Aorta (tissue), 5 donors: ENCODE data around the gene RNF144B. TPM values are rescaled to one million over a fixed set of nuclear protein-coding genes. Genes with fewer than 3 reads are reported as not detected.
"Not testable (repeated sequence)": the region's sequence is repeated elsewhere in the genome, so short reads cannot be mapped to it uniquely, and the experiment has no call there.

Experiments used
- ATAC-seq: fragments of 200-7000 bp; cut with Tn5 transposase; one replicate; pipeline ENCODE4 v1.9.1; 2022; ENCODE audit warnings: moderate library complexity; ENCODE audit not compliant: low FRiP score
- DNase-seq, 2 donors: peaks; one replicate each; pipeline ENCODE4 v3.0.0-alpha.2; 2020
- H3K27ac ChIP-seq, 2 donors: one replicate each; pipeline ENCODE4 v1.5.1; 2013; ENCODE audit warnings: low read length in 2 of 2, mild to moderate bottlenecking in 2 of 2, moderate library complexity in 2 of 2, control low read depth in 1 of 2, inconsistent platforms in 1 of 2, low read depth in 1 of 2
- H3K27me3 ChIP-seq, 2 donors: one replicate each; pipeline ENCODE4 v1.6.1; 2013; ENCODE audit warnings: control low read depth in 1 of 2, low read length in 1 of 2, mild to moderate bottlenecking in 1 of 2, moderate library complexity in 1 of 2; ENCODE audit not compliant: insufficient read depth in 2 of 2, control insufficient read depth in 1 of 2
- H3K36me3 ChIP-seq, 2 donors: one replicate each; pipeline ENCODE4 v1.6.1; 2013; ENCODE audit warnings: control low read depth in 1 of 2, low read length in 1 of 2, mild to moderate bottlenecking in 1 of 2; ENCODE audit not compliant: insufficient read depth in 2 of 2, control insufficient read depth in 1 of 2
- H3K4me1 ChIP-seq, 2 donors: one replicate each; pipeline ENCODE4 v1.6.1; 2013; ENCODE audit warnings: low read length in 2 of 2, control low read depth in 1 of 2, mild to moderate bottlenecking in 1 of 2, moderate library complexity in 1 of 2; ENCODE audit not compliant: insufficient read depth in 2 of 2, control insufficient read depth in 1 of 2
- H3K4me3 ChIP-seq, 2 donors: one replicate each; pipeline ENCODE4 v1.5.1; 2013; ENCODE audit warnings: low read length in 2 of 2, control low read depth in 1 of 2, mild to moderate bottlenecking in 1 of 2
- H3K9me3 ChIP-seq: one replicate; pipeline ENCODE4 v1.6.1; 2013; ENCODE audit warnings: mild to moderate bottlenecking, low read length; ENCODE audit not compliant: control insufficient read depth
- WGBS, 2 donors: extraction: QIAGEN DNeasy Blood & Tissue Kit; methylation state at CpG; one replicate each; pipeline ENCODE4 v1.1.7; 2013; 5-methylcytosine and 5-hydroxymethylcytosine counted together
- intact Hi-C, 2 donors: fragments of 100-400 bp; cut with DNase I; formaldehyde crosslinking; loops; one replicate each; pipeline versions ENCODE4 v1.14.2 to v1.15.0; 2022
- polyA plus RNA-seq, 2 donors: library from polyadenylated mRNA; stranded (reverse); fragments of 200-250 nt; gene quantifications; one replicate each; pipeline ENCODE4 v1.2.3, GENCODE V29; 2013
- total RNA-seq, 2 donors: library from RNA; stranded (reverse); fragmentation: NEBNext Ultra II Directional; extraction: Animal tissue kit (Norgen Biotek cat#: 25700); gene quantifications; one replicate each; pipeline ENCODE4 v1.2.1, GENCODE V29; 2021
- donor health status: healthy with polysubstance abuse.
- donor health status: Bipolar disorder and iron deficiency.
- donor health status: DM: no; HTN: no; CAD: no.
- donor health status: DM: no; HTN: no; CAD: no.
- donor health status: DM: yes; HTN: yes; CAD: no.

The RNF144B gene
- total and polyA plus RNA-seq, 4 donors = 4.9 to 35.9 (median 15.2) TPM

DNA sequence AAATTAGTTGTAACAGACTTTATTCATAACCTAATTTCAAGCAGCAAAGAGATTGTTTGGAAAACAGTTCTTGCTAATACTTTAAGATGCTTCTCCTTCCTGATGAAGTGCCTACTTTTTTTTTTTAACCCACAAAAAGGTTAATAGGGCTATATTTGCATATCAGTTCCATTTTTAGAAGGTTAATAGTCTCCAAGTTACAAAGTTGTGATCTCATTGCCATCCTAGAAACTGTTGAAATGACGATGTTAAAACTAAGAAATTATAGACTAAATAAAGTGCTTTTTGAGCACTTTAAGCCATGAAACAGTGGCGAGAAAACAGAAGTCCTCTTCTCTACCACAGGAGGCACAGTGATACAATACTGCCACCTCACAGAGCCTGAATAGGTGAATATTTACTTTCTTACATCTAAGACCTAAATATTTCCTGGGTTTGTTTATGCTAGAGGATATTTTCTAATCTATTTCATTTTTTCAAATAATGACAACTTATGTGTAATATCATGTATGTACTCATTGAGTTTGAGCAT is 5.3 kb downstream of the RNF144B start:
- H3K36me3 ChIP-seq = no peaks in the 10 kb centered on the region
- no peaks in the 10 kb centered on the region for H3K4me1 ChIP-seq
- WGBS, 2 donors = 56 to 69% methylated on average over 2 of the region's 2 CpGs

GRCh38 chr6:18393698-18394097 is 6.5 kb downstream of the RNF144B start:
- H3K4me3 ChIP-seq = no peak overlapping the region
- 95 to 97% methylated on average over 2 of the region's 2 CpGs for whole genome bisulfite sequencing, 2 donors
- no peaks in the 10 kb centered on the region for H3K4me1 ChIP-seq
- no peaks in the 10 kb centered on the region for H3K27me3 ChIP-seq
- ATAC-seq (no peak), DNase-seq (no peak)
- no peaks in the 10 kb centered on the region for H3K9me3 ChIP-seq
- no peak overlapping the region for H3K27ac ChIP-seq
- intact Hi-C loops = no loop called here
- no peaks in the 10 kb centered on the region for H3K36me3 ChIP-seq

More for the DNA sequence above, 5.3 kb downstream of the RNF144B start:
- H3K27me3 ChIP-seq = no peaks in the 10 kb centered on the region
- H3K9me3 ChIP-seq = no peaks in the 10 kb centered on the region
- H3K4me3 ChIP-seq = no peak overlapping the region
- ATAC-seq (no peak), DNase-seq (no peak)
- intact Hi-C loops = no loop called here
- H3K27ac ChIP-seq = no peak overlapping the region

DNA sequence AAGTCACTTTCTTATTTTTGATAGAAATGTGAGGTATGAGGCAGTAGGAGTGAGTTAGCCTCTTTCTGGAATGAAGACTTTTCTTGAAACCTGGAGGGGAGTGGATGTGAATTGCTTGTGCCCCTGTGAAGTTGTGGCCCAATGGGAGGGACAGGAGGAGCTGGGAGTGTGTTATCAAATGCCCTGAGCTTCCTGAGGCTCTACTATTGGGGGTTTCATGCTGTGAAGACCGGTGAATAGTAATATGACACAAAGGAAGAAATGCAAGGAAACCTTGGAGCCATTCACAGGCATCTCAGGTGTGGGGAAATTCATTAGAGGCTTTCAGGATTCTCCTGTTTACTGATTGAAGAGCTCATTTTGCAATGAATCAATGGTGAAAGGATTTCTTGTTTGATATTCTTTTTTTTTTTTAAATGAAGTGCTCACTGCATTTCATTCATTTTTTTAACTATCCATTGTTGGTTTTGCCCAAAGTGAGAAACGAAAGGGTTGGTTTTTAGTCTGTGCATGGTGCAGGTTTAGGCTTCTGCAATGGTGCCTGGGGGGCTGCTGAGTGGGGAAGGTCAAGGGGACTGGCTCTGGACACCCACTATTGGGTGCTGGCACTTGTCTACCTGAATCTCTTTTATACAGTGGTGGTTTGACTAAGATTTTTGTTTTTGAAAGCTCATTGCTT is 8.2 kb downstream of the RNF144B start:
- no peaks in the 10 kb centered on the region for H3K4me1 ChIP-seq
- intact Hi-C loops = no loop called here
- H3K27me3 ChIP-seq = no peaks in the 10 kb centered on the region
- WGBS, 2 donors = 78 to 79% methylated on average over 2 of the region's 2 CpGs
- no peak for ATAC-seq
- DNase-seq = no peak
- no peak overlapping the region for H3K4me3 ChIP-seq
- no peaks in the 10 kb centered on the region for H3K9me3 ChIP-seq
- H3K27ac ChIP-seq = no peak overlapping the region
- peaks cover 0 to 2% of the 10 kb centered on the region in 2 donors for H3K36me3 ChIP-seq

DNA sequence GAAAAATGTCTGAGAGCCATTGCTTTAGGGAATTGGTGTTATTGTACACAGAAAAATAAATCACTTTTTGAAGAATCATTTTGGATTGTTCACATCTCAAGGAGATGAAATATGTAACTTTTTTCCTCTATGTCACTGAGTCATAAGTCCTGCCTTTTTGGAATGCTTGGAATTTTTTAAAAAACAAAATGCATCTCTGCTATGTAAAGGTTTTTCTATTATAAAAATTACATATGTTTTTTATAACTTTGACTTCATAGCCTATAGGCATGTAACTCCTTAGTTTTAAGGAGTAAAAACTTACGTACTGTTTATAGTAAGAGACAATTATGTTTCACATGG is 8.7 kb downstream of the RNF144B start:
- H3K27ac ChIP-seq = no peak overlapping the region
- peaks cover 0 to 2% of the 10 kb centered on the region in 2 donors for H3K36me3 ChIP-seq
- DNase-seq (no peak), ATAC-seq (no peak)
- intact Hi-C loops = no loop called here
- no peaks in the 10 kb centered on the region for H3K9me3 ChIP-seq
- H3K4me1 ChIP-seq = no peaks in the 10 kb centered on the region
- no peak overlapping the region for H3K4me3 ChIP-seq
- no peaks in the 10 kb centered on the region for H3K27me3 ChIP-seq
- WGBS, 2 donors = 98 to 100% methylated on average over 1 of the region's 1 CpG

DNA sequence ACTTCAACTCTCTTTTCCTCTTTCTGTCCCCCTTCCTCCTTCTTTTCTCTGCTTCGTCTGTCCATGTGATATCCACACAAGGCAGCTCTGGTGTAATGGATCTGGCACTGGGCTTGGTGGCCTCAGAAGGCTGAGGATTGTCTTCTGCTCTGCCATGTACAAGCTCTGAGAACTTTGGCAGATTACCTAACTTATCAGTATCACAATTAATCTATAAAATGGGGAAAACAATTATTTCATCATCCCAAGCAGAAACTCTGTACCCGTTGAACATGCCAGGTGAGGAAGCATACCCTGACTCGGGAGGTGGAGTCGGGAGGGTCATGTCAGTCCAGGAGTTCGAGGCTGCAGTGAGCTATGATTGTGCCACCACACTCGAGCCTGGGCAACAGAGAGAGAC is 10.6 kb downstream of the RNF144B start:
- no peaks in the 10 kb centered on the region for H3K9me3 ChIP-seq
- H3K36me3 ChIP-seq = peaks cover 0 to 2% of the 10 kb centered on the region in 2 donors
- H3K27ac ChIP-seq = no peak overlapping the region
- intact Hi-C loops = no loop called here
- no peaks in the 10 kb centered on the region for H3K27me3 ChIP-seq
- ATAC-seq = no peak
- H3K4me3 ChIP-seq = no peak overlapping the region
- DNase-seq = no peak
- H3K4me1 ChIP-seq = no peaks in the 10 kb centered on the region
- 93% methylated on average over 6 of the region's 6 CpGs for WGBS, 2 donors

DNA sequence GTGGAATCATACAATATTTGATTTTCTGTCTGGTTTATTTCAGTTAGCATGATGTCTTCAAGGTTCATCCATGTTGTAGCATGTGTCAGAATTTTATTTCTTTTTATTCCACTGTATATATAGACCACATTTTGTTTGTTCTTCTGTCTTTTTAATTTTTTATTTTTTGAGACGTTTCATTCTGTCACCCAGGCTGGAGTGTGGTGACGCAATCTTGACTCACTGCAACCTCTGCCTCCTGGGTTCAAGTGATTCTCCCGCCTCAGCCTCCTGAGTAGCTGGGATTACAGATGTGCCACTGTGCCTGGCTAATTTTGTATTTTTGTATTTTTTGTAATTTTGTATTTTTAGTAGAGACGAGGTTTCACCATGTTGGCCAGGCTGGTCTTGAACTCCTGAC is 11.1 kb downstream of the RNF144B start:
- H3K36me3 ChIP-seq, H3K4me3 ChIP-seq, H3K27me3 ChIP-seq, H3K4me1 ChIP-seq, H3K27ac ChIP-seq, intact Hi-C loops, ATAC-seq, DNase-seq, H3K9me3 ChIP-seq: not testable (repeated sequence)
- 87 to 91% methylated on average over 4 of the region's 4 CpGs for WGBS, 2 donors

- Histone ChIP-seq H3K9me3 (no peaks in the 10 kb centered on the region), H3K27me3 (no peaks in the 10 kb centered on the region), H3K4me1 (no peaks in the 10 kb centered on the region), H3K27ac (no peak overlapping the region), H3K36me3 (peaks cover 0 to 2% of the 10 kb centered on the region in 2 donors), H3K4me3 (no peak overlapping the region)
- 88 to 96% methylated on average over 2 of the region's 2 CpGs for WGBS, 2 donors
- DNase-seq (no peak), ATAC-seq (no peak)
- intact Hi-C loops = no loop called here
These were observed 13.8 kb downstream of the RNF144B start for GRCh38 chr6:18400831-18401446.

GRCh38 chr6:18404965-18405364 is 17.8 kb downstream of the RNF144B start:
- intact Hi-C loops, H3K4me1 ChIP-seq, ATAC-seq, H3K27me3 ChIP-seq, H3K27ac ChIP-seq, H3K4me3 ChIP-seq, H3K36me3 ChIP-seq, DNase-seq, H3K9me3 ChIP-seq: not testable (repeated sequence)
- WGBS, 2 donors = 95 to 98% methylated on average over 6 of the region's 6 CpGs
